Esophagus squamous epithelium (tissue), 5 donors: ENCODE data around the gene ZFHX3. TPM values are rescaled to one million over a fixed set of nuclear protein-coding genes. Genes with fewer than 3 reads are reported as not detected.

ENCODE experiments used
- DNase-seq: peaks from one replicate; lab custom pipeline; 2025; lab: John Stamatoyannopoulos, UW
- H3K27ac ChIP-seq, 4 donors: fragments of 200-600 bp; sonication (generic); one replicate each; pipeline ENCODE4 v1.5.1; 2016 to 2019; ENCODE audit warnings: mild to moderate bottlenecking in 1 of 4
- H3K27me3 ChIP-seq, 4 donors: fragments of 200-600 bp; sonication (generic); 1 replicate in 3 of 4; 2 replicates in 1 of 4; pipeline versions ENCODE4 v1.5.1 to v1.6.0; 2017 to 2021; ENCODE audit warnings: antibody characterized with exemption in 1 of 4
- H3K36me3 ChIP-seq, 3 donors: fragments of 200-600 bp; sonication (generic); one replicate each; pipeline ENCODE4 v1.5.1; 2016 to 2019
- H3K4me1 ChIP-seq, 3 donors: fragments of 200-600 bp; sonication (generic); one replicate each; pipeline ENCODE4 v1.5.1; 2017 to 2019
- H3K4me3 ChIP-seq, 4 donors: fragments of 200-600 bp; sonication (generic); 1 replicate in 3 of 4; 2 replicates in 1 of 4; pipeline ENCODE4 v1.5.1; 2016 to 2019; ENCODE audit warnings: mild to moderate bottlenecking in 2 of 4, moderate library complexity in 1 of 4
- H3K9me3 ChIP-seq, 3 donors: fragments of 200-600 bp; sonication (generic); one replicate each; pipeline ENCODE4 v1.5.1; 2016 to 2019
- CTCF ChIP-seq, 6 experiments: fragments of 450-650 bp in 4 of 6; fragments of 200-600 bp in 2 of 6; sonication (generic) in 2 of 6; IDR thresholded peaks; one replicate each; pipeline ENCODE4 v1.5.1; 2016 to 2019; ENCODE audit warnings: antibody characterized with exemption in 6 of 6, mild to moderate bottlenecking in 4 of 6, moderate library complexity in 4 of 6
- POLR2A ChIP-seq, 4 donors: fragments of 450-650 bp; IDR thresholded peaks; one replicate each; pipeline ENCODE4 v1.6.1; 2017; ENCODE audit warnings: antibody characterized with exemption in 4 of 4, mild to moderate bottlenecking in 4 of 4, moderate library complexity in 3 of 4
- WGBS, 2 donors: methylation state at CpG; one replicate each; pipeline ENCODE4 v1.1.5; 2018; 5-methylcytosine and 5-hydroxymethylcytosine counted together
- intact Hi-C: fragments of 100-400 bp; cut with DNase I; formaldehyde crosslinking; loops from one replicate; pipeline ENCODE4 v1.15.0; 2022
- total RNA-seq, 4 donors: library from RNA; depleted of rRNA; stranded (reverse); fragments of >200 nt; gene quantifications; one replicate each; pipeline ENCODE4 v1.1.0, GENCODE V29; 2016
- donor health status: DM: yes; HTN: yes; CAD: no.

The ZFHX3 gene
- 10 to 100 TPM in 1 of 4 donors, 1 to 10 TPM in 3; 3.5 to 12.8 (median 4.5) TPM for total RNA-seq

DNA sequence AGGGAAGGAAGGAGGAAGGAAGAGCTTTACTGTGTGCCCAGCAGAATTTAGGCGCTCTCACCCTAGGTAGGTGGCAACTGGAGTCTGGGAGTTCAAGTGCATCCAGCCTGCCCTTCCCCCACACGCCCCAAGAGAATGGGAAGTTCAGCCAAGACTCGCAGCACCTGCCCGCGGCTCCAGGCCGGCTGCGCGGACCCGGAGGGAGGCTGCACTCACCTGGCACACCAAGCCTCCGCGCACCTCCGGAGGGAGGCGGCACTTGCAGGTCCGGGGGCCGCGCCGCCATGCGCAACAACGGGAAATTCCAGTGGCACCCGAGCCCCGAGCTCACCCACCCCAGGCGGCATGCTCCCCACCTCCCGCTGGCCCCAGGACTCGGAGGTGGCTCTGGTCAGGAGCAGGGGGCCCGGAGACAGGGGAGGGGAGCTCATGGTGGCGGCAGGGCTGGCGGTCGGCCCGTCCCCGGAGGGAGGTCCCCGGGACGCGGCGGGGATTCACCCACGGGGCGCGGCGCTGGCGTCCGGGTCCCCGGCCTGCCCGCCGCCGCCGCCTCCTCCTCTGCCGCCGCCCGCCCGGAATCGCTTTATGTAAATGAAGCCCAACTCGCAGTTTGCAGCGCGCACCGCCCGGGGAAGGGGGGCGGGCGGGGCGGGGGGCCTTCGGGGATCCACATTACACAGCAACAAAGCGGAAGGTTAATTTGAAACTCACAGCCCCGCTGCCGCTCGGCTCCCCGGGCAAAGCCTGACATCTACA is at the start of gene ZFHX3:
TSS of gene ZFHX3 (minus strand) at position 593 of the 756 bp plus-strand sequence. CDS start 87,983 bp downstream, outside the sequence.
- H3K9me3 ChIP-seq, result no peaks in the 10 kb centered on the region
- 1 to 2% methylated on average over 4 to 7 of the region's 64 CpGs for WGBS, 2 donors
- H3K27ac ChIP-seq, result peak within 1 kb of the TSS; percentile 77 to 96 (median 92)
- no peak for DNase-seq
- intact Hi-C loops, result loop anchor here (10.0 kb wide), 1 partner anchor 213 kb away; no protein-coding TSS in a partner anchor
- peaks cover 8 to 85% (median 29%) of the 10 kb centered on the region in 3 donors for H3K4me1 ChIP-seq
- H3K4me3 ChIP-seq, result peak within 1 kb of the TSS; percentile 71 to 91 (median 76)
- no peaks in the 10 kb centered on the region for H3K36me3 ChIP-seq
- no peaks in the 10 kb centered on the region for H3K27me3 ChIP-seq
- TF ChIP-seq POLR2A (IDR thresholded peaks at IDR 0.05) (no peak), CTCF (IDR thresholded peaks at IDR 0.05) (no peak)

GRCh38 chr16:73096510-73096909 is 48.6 kb upstream of the ZFHX3 start:
- TF ChIP-seq POLR2A (IDR thresholded peaks at IDR 0.05) (no peak), CTCF (IDR thresholded peaks at IDR 0.05) (no peak)
- WGBS, 2 donors, result 76 to 89% methylated on average over 2 to 3 of the region's 3 CpGs
- Histone ChIP-seq H3K27ac (no peak overlapping the region), H3K36me3 (no peaks in the 10 kb centered on the region), H3K27me3 (peaks cover 0 to 4% (median 0%) of the 10 kb centered on the region in 4 donors), H3K9me3 (no peaks in the 10 kb centered on the region), H3K4me1 (no peaks in the 10 kb centered on the region), H3K4me3 (no peak overlapping the region)
- intact Hi-C loops, result no loop called here
- DNase-seq, result no peak

DNA sequence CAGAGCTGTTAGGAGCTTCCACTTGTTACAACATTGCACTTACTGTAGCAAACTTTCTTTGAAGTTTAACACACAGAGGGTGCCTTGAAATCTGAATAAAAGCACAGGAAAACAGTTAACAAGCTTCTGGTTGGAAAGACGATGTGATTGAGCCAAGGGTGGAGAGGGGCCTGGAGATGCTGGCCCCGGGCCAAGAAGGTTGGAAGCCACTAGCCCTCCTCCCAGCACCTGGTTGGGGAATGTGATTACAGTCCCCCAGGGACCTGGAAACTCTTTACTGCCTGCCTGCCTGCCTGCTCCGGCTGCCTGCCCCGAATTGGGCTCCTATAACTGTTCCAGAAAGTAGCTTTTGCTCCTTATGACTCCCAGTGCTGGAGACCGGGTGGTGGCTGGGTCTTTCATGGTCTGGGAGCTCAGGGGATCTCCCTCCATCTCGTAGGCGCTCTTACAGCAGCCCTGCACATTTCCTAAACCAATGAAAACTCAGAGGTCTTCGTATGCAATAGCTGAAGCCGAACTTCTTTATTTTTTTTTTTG is 48.0 kb upstream of the ZFHX3 start:
- H3K4me3 ChIP-seq, result no peak overlapping the region
- H3K36me3 ChIP-seq, result no peaks in the 10 kb centered on the region
- H3K4me1 ChIP-seq, result no peaks in the 10 kb centered on the region
- H3K27me3 ChIP-seq, result peaks cover 0 to 4% (median 0%) of the 10 kb centered on the region in 4 donors
- H3K27ac ChIP-seq, result no peak overlapping the region
- WGBS, 2 donors, result 45 to 52% methylated on average over 6 to 9 of the region's 9 CpGs
- no peak for TF ChIP-seq POLR2A (IDR thresholded peaks at IDR 0.05)
- no peaks in the 10 kb centered on the region for H3K9me3 ChIP-seq
- intact Hi-C loops, result no loop called here
- no peak for DNase-seq

GRCh38 chr16:73095142-73095820 is 47.4 kb upstream of the ZFHX3 start:
- Histone ChIP-seq H3K27ac (no peak overlapping the region), H3K4me1 (no peaks in the 10 kb centered on the region), H3K9me3 (no peaks in the 10 kb centered on the region), H3K27me3 (peaks cover 0 to 1% (median 0%) of the 10 kb centered on the region in 4 donors), H3K36me3 (no peaks in the 10 kb centered on the region), H3K4me3 (no peak overlapping the region)
- no peak for DNase-seq
- TF ChIP-seq CTCF (IDR thresholded peaks at IDR 0.05), result no peak
- TF ChIP-seq POLR2A (IDR thresholded peaks at IDR 0.05), result no peak
- intact Hi-C loops, result no loop called here
- WGBS, 2 donors, result 57 to 66% methylated on average over 6 of the region's 6 CpGs

- Histone ChIP-seq H3K4me3 (no peak overlapping the region), H3K36me3 (no peaks in the 10 kb centered on the region), H3K27me3 (no peaks in the 10 kb centered on the region), H3K9me3 (no peaks in the 10 kb centered on the region), H3K4me1 (no peaks in the 10 kb centered on the region), H3K27ac (no peak overlapping the region)
- no peak for DNase-seq
- TF ChIP-seq POLR2A (IDR thresholded peaks at IDR 0.05), result no peak
- no peak for TF ChIP-seq CTCF (IDR thresholded peaks at IDR 0.05)
- 90 to 100% methylated on average over 5 to 6 of the region's 6 CpGs for WGBS, 2 donors
- intact Hi-C loops, result no loop called here
These were observed 46.4 kb upstream of the ZFHX3 start for GRCh38 chr16:73094371-73094770.
